HepG2 (cell line): ENCODE results near the gene AUNIP. TPM values are rescaled to one million over a fixed set of nuclear protein-coding genes. Genes with fewer than 3 reads are reported as not detected.

Source experiments
- ATAC-seq: fragments of 200-7000 bp; cut with Tn5 transposase; 3 replicates; pipeline ENCODE4 v1.9.1; 2020; ENCODE audit warnings: mild to moderate bottlenecking, moderate library complexity
- BruUV-seq: library from RNA; stranded (reverse); fragments of 400-500 nt; replicated peaks from 2 replicates; lab custom pipeline; 2021; lab: Mats Ljungman, UMichigan
- CTCF ChIA-PET: fragments of 300-600 bp; formaldehyde crosslinking; extraction: SDS; loops from one replicate; lab custom pipeline; 2021; ENCODE audit warnings: low total read pairs, inconsistent platforms, low intra/inter-chr PET ratio; lab: Yijun Ruan, JAX
- POLR2A ChIA-PET: fragments of 350-600 bp; sonication (Branson Sonifier 250); formaldehyde crosslinking; loops from one replicate; lab custom pipeline; 2020; ENCODE audit warnings: antibody characterized with exemption, inconsistent platforms; lab: Yijun Ruan, JAX
- DNase-seq: peaks from one replicate; pipeline ENCODE4 v3.0.0-alpha.2; 2015; ENCODE audit warnings: low spot score
- FAIRE-seq: peaks from 3 replicates; lab custom pipeline; 2011; peaks lifted over from hg19 to GRCh38; lab: Jason Lieb, UNC
- H2AFZ ChIP-seq: one replicate; pipeline ENCODE4 v1.6.1; 2011; ENCODE audit warnings: low read length, inconsistent platforms
- H3K27ac ChIP-seq: fragments of 300-600 bp; 3 replicates; pipeline ENCODE4 v1.8.0; 2011; ENCODE audit warnings: mixed run types, mild to moderate bottlenecking, mixed read lengths, low read length, inconsistent platforms; ENCODE audit not compliant: insufficient read depth; ENCODE audit errors: extremely low read length
- H3K27me3 ChIP-seq, 2 experiments: fragments of 200-600 bp in 1 of 2; 2 replicates in 1 of 2; 3 replicates in 1 of 2; pipeline versions ENCODE4 v1.6.0 to v1.8.0; 2011; ENCODE audit warnings: low read length in 2 of 2, mild to moderate bottlenecking in 2 of 2, moderate library complexity in 2 of 2, inconsistent platforms in 1 of 2; ENCODE audit not compliant: insufficient read depth in 2 of 2, control insufficient read depth in 1 of 2
- H3K36me3 ChIP-seq, 2 experiments: fragments of 200-600 bp in 1 of 2; replicated peaks in 1 of 2; 2 replicates in 1 of 2; 3 replicates in 1 of 2; pipeline versions ENCODE4 v1.5.1 to v1.8.0; 2011; ENCODE audit warnings: low read length in 2 of 2, inconsistent platforms in 1 of 2; ENCODE audit not compliant: insufficient read depth in 2 of 2, control insufficient read depth in 1 of 2
- H3K4me1 ChIP-seq: 2 replicates; pipeline ENCODE4 v1.5.1; 2012; ENCODE audit warnings: low read length, inconsistent platforms; ENCODE audit not compliant: insufficient read depth
- H3K4me2 ChIP-seq: 2 replicates; pipeline ENCODE4 v1.6.0; 2011; ENCODE audit warnings: low read depth, low read length, inconsistent platforms
- H3K4me3 ChIP-seq, 3 experiments: fragments of 200-600 bp in 1 of 3; sonication (generic), shearing (Covaris generic) in 1 of 3; replicated peaks in 1 of 3; 2 replicates each; pipeline ENCODE4 v1.5.1; 2011 to 2016; ENCODE audit warnings: low read length in 3 of 3, inconsistent platforms in 2 of 3, low read depth in 2 of 3, mild to moderate bottlenecking in 2 of 3, control low read depth in 1 of 3, mixed read lengths in 1 of 3; ENCODE audit not compliant: insufficient read depth in 1 of 3
- H3K79me2 ChIP-seq: one replicate; pipeline ENCODE4 v1.6.1; 2011; ENCODE audit warnings: low read length, inconsistent platforms; ENCODE audit not compliant: insufficient read depth
- H3K9ac ChIP-seq: 2 replicates; pipeline ENCODE4 v1.6.0; 2011; ENCODE audit warnings: mild to moderate bottlenecking, low read depth, low read length, inconsistent platforms; ENCODE audit not compliant: insufficient read depth
- H3K9me3 ChIP-seq: 2 replicates; pipeline ENCODE4 v1.5.1; 2012; ENCODE audit warnings: mild to moderate bottlenecking, low read length
- H4K20me1 ChIP-seq: 2 replicates; pipeline ENCODE4 v1.6.0; 2011; ENCODE audit warnings: inconsistent platforms, mild to moderate bottlenecking, low read length, moderate library complexity; ENCODE audit not compliant: insufficient read depth
- ATRX ChIP-seq: sonication (generic); formaldehyde crosslinking; IDR thresholded peaks from 2 replicates; pipeline ENCODE4 v1.4.0; 2020; ENCODE audit warnings: missing genetic modification reagents, borderline replicate concordance
- ERF ChIP-seq: IDR thresholded peaks from 2 replicates; pipeline ENCODE4 v1.6.1; 2018; ENCODE audit warnings: missing biosample characterization, missing genetic modification reagents
- ETV5 ChIP-seq: IDR thresholded peaks from 2 replicates; pipeline ENCODE4 v1.6.1; 2018; ENCODE audit warnings: missing biosample characterization, missing genetic modification reagents, inconsistent platforms, borderline replicate concordance
- MAFK ChIP-seq, 2 experiments: IDR thresholded peaks in 1 of 2; conservative IDR thresholded peaks in 1 of 2; 2 replicates each; pipeline ENCODE4 v1.6.1; 2011; ENCODE audit warnings: improper control_type of control experiment in 2 of 2, low read length in 2 of 2
- MED1 ChIP-seq: sonication (generic); formaldehyde crosslinking; IDR thresholded peaks from 2 replicates; pipeline ENCODE4 v1.4.0; 2020; ENCODE audit warnings: missing genetic modification reagents
- NFKBIZ ChIP-seq: IDR thresholded peaks from 2 replicates; pipeline ENCODE4 v1.6.1; 2018; ENCODE audit warnings: missing genetic modification reagents, missing compliant biosample characterization
- PAF1 ChIP-seq: IDR thresholded peaks from 2 replicates; pipeline ENCODE4 v1.6.1; 2016; ENCODE audit warnings: missing genetic modification reagents, missing compliant biosample characterization
- RXRB ChIP-seq: IDR thresholded peaks from 2 replicates; pipeline ENCODE4 v1.6.1; 2016; ENCODE audit warnings: borderline replicate concordance, missing genetic modification reagents, missing compliant biosample characterization
- ZBTB42 ChIP-seq: sonication (generic); formaldehyde crosslinking; IDR thresholded peaks from 2 replicates; pipeline ENCODE4 v1.5.0; 2020; ENCODE audit warnings: mild to moderate bottlenecking, missing genetic modification reagents
- ZFP36 ChIP-seq: fragments of 150-350 bp; IDR thresholded peaks from 2 replicates; pipeline ENCODE4 v1.6.1; 2018; ENCODE audit warnings: borderline replicate concordance, low read length, low read depth; ENCODE audit not compliant: partially characterized antibody
- ZSCAN31 ChIP-seq: sonication (generic); formaldehyde crosslinking; IDR thresholded peaks from 2 replicates; pipeline ENCODE4 v1.5.0; 2020; ENCODE audit warnings: low read depth, mild to moderate bottlenecking, missing genetic modification reagents
- WGBS: methylation state at CpG from one replicate; pipeline ENCODE4 v1.1.6; 2017; ENCODE audit warnings: low lambda C conversion rate; 5-methylcytosine and 5-hydroxymethylcytosine counted together
- in situ Hi-C: cut with HindIII; loops from 2 replicates; pipeline ENCODE4 v1.10.0; 2017; ENCODE audit warnings: low pct_unique_long_range_greater_than_20kb; ENCODE audit not compliant: extremely low pct_ligation_motif_present
- intact Hi-C: fragments of 100-400 bp; cut with micrococcal nuclease; formaldehyde crosslinking; loops from one replicate; pipeline ENCODE4 v1.10.0; 2022; ENCODE audit not compliant: unreplicated experiment
- polyA plus RNA-seq, 8 experiments: library from polyadenylated mRNA; depleted of rRNA in 3 of 8; stranded (reverse) in 7 of 8; unstranded in 1 of 8; fragments of >200 nt; fragmentation: Illumina TruSeq in 4 of 8; extraction: Trizol in 4 of 8; gene quantifications; 2 replicates each; pipeline versions ENCODE4 v1.2.1 to v1.2.3, GENCODE V29; 2011 to 2016; ENCODE audit warnings: low read depth in 4 of 8, missing spikeins in 1 of 8, mixed read lengths in 1 of 8; ENCODE audit not compliant: insufficient read depth in 1 of 8
- total RNA-seq, 5 experiments: library from RNA; depleted of rRNA; stranded (reverse); fragments of >200 nt; fragmentation: Illumina TruSeq; extraction: Trizol; gene quantifications; 2 replicates each; pipeline ENCODE4 v1.2.3, GENCODE V29; 2016; ENCODE audit warnings: low read depth in 1 of 5
- TF ChIP-seq, protein P1 (sequence below): sonication (generic); formaldehyde crosslinking; IDR thresholded peaks from 2 replicates; pipeline ENCODE4 v1.4.0; 2020; ENCODE audit warnings: mild to moderate bottlenecking, missing genetic modification reagents
- TF ChIP-seq, protein P2 (sequence below): sonication (generic); formaldehyde crosslinking; IDR thresholded peaks from 2 replicates; pipeline ENCODE4 v1.4.0; 2020; ENCODE audit warnings: missing genetic modification reagents
- TF ChIP-seq, protein P3 (sequence below): sonication (generic); formaldehyde crosslinking; IDR thresholded peaks from 2 replicates; pipeline ENCODE4 v1.8.0; 2022; ENCODE audit warnings: mild to moderate bottlenecking, missing genetic modification reagents, moderate library complexity
- TF ChIP-seq, protein P4 (sequence below): sonication (generic); formaldehyde crosslinking; IDR thresholded peaks from 2 replicates; pipeline ENCODE4 v1.5.1; 2020; ENCODE audit warnings: missing genetic modification reagents, mild to moderate bottlenecking, borderline replicate concordance
- TF ChIP-seq, protein P5 (sequence below): sonication (generic); formaldehyde crosslinking; IDR thresholded peaks from 2 replicates; pipeline ENCODE4 v1.4.0; 2020; ENCODE audit warnings: mild to moderate bottlenecking, low read depth, missing genetic modification reagents
- TF ChIP-seq, protein P6 (sequence below): IDR thresholded peaks from 2 replicates; pipeline ENCODE4 v1.6.1; 2016; ENCODE audit warnings: mild to moderate bottlenecking, missing biosample characterization, missing genetic modification reagents

Gene AUNIP
- total and polyA plus RNA-seq, 2 of the 13 experiments (the other 11 are each of a cell fraction or from before 2014, with no cell fraction given), result 3.8 to 12.3 TPM

DNA sequence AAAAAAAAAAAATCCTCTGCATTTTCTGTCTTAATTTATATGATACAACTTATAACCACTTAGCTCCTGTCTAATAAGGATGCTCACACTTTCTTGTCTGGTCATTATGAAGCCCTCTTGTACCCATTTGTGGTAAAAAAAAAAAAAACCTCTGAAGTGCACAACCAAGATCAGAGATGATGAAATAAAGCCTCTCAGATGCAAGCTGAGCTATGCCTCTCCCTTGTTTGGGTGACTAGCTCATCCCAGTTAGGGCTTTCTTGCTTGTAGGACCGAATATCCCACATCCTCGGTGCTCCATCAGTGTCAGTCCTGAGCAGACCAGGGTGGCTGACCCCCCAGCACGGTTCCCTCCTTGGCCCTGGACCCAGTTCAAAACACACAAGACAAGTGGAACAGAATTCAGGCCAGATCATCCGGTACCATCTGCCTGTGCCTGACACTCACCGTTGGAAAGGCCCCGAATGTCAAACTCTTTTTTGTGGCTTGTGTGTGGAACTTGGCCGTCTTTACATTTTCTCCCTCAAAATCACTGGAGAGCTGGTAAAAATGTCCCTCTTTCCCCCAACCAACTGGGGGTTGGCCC, 65.6 kb downstream of the AUNIP start (continued):
- TF ChIP-seq, protein P1, sequence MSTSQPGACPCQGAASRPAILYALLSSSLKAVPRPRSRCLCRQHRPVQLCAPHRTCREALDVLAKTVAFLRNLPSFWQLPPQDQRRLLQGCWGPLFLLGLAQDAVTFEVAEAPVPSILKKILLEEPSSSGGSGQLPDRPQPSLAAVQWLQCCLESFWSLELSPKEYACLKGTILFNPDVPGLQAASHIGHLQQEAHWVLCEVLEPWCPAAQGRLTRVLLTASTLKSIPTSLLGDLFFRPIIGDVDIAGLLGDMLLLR (CRISPR knock-in tag), result no peak
- TF ChIP-seq, protein P2, sequence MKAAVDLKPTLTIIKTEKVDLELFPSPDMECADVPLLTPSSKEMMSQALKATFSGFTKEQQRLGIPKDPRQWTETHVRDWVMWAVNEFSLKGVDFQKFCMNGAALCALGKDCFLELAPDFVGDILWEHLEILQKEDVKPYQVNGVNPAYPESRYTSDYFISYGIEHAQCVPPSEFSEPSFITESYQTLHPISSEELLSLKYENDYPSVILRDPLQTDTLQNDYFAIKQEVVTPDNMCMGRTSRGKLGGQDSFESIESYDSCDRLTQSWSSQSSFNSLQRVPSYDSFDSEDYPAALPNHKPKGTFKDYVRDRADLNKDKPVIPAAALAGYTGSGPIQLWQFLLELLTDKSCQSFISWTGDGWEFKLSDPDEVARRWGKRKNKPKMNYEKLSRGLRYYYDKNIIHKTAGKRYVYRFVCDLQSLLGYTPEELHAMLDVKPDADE (CRISPR knock-in tag), result no peak
- TF ChIP-seq, all 625 proteins: peak for 0

DNA sequence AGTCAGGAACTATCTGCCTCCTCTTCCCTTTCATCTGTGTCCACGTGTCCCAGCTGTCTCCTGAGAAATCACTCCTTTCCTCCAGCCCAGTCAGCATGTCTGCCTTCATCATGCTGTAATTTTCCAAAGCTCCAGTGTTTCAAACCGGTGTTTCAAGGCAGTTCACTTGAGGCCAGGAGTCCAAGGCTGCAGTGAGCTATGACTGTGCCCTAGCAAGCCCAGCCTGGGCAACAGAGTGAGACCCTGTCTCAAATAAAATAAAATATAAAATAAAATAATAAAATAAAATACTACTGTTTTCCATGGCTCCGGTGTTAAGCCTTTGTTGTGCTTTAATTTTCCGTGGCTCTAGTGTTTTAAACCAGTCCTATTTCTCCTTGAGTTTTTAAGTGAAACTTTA, 67.1 kb downstream of the AUNIP start:
- BruUV-seq, result no TSS peak
- Histone ChIP-seq H3K9me3 (no peaks in the 10 kb centered on the region), H3K79me2 (no peaks in the 10 kb centered on the region), H3K4me3 (no peak overlapping the region), H3K4me1 (peaks cover 20% of the 10 kb centered on the region), H3K36me3 (no peaks in the 10 kb centered on the region), H3K27ac (no peak overlapping the region), H3K27me3 (peaks cover 0 to 34% of the 10 kb centered on the region in 2 experiments; a peak in 3 of 5 replicates), H4K20me1 (no peaks in the 10 kb centered on the region), H3K4me2 (no peak overlapping the region), H3K9ac (no peak overlapping the region), H2AFZ (no peak overlapping the region)
- WGBS, result 43% methylated on average over 4 of the region's 4 CpGs
- FAIRE-seq, result no peak
- peak; percentile 18; the same call in 1 of the 3 replicates for ATAC-seq
- ChIA-PET CTCF (no interaction called here), POLR2A (no interaction called here)
- in situ Hi-C loops, result no loop called here
- intact Hi-C loops, result no loop called here
- DNase-seq, result no peak
- TF ChIP-seq ZBTB42 (CRISPR knock-in tag) (no peak), ERF (no peak), MAFK (conservative IDR thresholded peaks at IDR 0.05 in 1 of 2, IDR thresholded peaks at IDR 0.05 in 1 of 2; ENCODE audit: low read length in 2 of 2) (no peak), NFKBIZ (CRISPR knock-in tag) (no peak), RXRB (CRISPR knock-in tag) (0 out of 2 replicates have a peak, but pooled peaks have one; percentile 21), ZSCAN31 (CRISPR knock-in tag) (no peak), ZFP36 (no peak), PAF1 (CRISPR knock-in tag) (no peak), ATRX (CRISPR knock-in tag) (no peak), MED1 (CRISPR knock-in tag) (no peak), ETV5 (CRISPR knock-in tag) (no peak)
- TF ChIP-seq, protein P3, sequence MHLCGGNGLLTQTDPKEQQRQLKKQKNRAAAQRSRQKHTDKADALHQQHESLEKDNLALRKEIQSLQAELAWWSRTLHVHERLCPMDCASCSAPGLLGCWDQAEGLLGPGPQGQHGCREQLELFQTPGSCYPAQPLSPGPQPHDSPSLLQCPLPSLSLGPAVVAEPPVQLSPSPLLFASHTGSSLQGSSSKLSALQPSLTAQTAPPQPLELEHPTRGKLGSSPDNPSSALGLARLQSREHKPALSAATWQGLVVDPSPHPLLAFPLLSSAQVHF (CRISPR knock-in tag), result no peak
- TF ChIP-seq, protein P4, sequence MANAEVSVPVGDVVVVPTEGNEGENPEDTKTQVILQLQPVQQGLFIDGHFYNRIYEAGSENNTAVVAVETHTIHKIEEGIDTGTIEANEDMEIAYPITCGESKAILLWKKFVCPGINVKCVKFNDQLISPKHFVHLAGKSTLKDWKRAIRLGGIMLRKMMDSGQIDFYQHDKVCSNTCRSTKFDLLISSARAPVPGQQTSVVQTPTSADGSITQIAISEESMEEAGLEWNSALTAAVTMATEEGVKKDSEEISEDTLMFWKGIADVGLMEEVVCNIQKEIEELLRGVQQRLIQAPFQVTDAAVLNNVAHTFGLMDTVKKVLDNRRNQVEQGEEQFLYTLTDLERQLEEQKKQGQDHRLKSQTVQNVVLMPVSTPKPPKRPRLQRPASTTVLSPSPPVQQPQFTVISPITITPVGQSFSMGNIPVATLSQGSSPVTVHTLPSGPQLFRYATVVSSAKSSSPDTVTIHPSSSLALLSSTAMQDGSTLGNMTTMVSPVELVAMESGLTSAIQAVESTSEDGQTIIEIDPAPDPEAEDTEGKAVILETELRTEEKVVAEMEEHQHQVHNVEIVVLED (CRISPR knock-in tag), result no peak
- TF ChIP-seq, protein P5, sequence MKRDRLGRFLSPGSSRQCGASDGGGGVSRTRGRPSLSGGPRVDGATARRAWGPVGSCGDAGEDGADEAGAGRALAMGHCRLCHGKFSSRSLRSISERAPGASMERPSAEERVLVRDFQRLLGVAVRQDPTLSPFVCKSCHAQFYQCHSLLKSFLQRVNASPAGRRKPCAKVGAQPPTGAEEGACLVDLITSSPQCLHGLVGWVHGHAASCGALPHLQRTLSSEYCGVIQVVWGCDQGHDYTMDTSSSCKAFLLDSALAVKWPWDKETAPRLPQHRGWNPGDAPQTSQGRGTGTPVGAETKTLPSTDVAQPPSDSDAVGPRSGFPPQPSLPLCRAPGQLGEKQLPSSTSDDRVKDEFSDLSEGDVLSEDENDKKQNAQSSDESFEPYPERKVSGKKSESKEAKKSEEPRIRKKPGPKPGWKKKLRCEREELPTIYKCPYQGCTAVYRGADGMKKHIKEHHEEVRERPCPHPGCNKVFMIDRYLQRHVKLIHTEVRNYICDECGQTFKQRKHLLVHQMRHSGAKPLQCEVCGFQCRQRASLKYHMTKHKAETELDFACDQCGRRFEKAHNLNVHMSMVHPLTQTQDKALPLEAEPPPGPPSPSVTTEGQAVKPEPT (CRISPR knock-in tag), result no peak
- TF ChIP-seq, protein P6, sequence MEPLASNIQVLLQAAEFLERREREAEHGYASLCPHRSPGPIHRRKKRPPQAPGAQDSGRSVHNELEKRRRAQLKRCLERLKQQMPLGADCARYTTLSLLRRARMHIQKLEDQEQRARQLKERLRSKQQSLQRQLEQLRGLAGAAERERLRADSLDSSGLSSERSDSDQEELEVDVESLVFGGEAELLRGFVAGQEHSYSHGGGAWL (CRISPR knock-in tag), result no peak
